ENCODE data around the gene FOLR2. TPM values are rescaled to one million over a fixed set of nuclear protein-coding genes. Genes with fewer than 3 reads are reported as not detected.
"Not testable (repeated sequence)": the region's sequence is repeated elsewhere in the genome, so short reads cannot be mapped to it uniquely, and the experiment has no call there.

The FOLR2 gene
- total RNA-seq (19.6 TPM), polyA plus RNA-seq (31.9 TPM)

GRCh38 chr11:72216638-72217037, at the start of gene FOLR2:
Gene FOLR2, plus strand, starts transcription at chr11:72216794. Its CDS starts 1,791 bp downstream, at chr11:72218585.
- Histone ChIP-seq H3K36me3 (ENCODE audit: insufficient read depth) (no peaks in the 10 kb centered on the region), H3K27ac (ENCODE audit: low read depth) (no peak within 1 kb of the TSS), H3K4me1 (ENCODE audit: insufficient read depth) (no peaks in the 10 kb centered on the region), H3K4me3 (ENCODE audit: low read depth, low read length) (no peak within 1 kb of the TSS)
- no peak for DNase-seq (ENCODE audit: extremely low spot score)
- 79% methylated on average over 6 of the region's 6 CpGs for WGBS

- H3K36me3 ChIP-seq (ENCODE audit: insufficient read depth); H3K4me1 ChIP-seq (ENCODE audit: insufficient read depth); H3K4me3 ChIP-seq (ENCODE audit: low read depth, low read length); DNase-seq (ENCODE audit: extremely low spot score); H3K27ac ChIP-seq (ENCODE audit: low read depth): not testable (repeated sequence)
- WGBS, result 91% methylated on average over 5 of the region's 5 CpGs
Measured at GRCh38 chr11:72169046-72169555, 47.5 kb upstream of the FOLR2 start.

DNA sequence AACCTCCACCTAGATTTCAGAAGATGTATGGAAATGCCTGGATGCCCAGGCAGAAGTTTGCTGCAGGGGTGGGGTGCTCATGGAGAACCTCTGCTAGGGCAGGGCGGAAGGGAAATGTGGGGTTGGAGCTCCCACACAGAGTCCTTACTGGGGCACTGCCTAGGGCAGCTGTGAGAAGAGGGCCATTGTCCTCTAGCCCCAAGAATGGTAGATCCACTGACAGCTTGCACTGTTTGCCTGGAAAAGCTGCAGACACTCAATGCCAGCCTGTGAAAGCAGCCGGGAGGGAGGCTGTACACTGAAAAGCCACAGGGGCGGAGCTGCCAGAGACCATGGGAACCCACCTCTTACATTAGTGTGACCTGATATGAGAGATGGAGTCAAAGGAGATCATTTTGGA, 46.8 kb upstream of the FOLR2 start:
- not testable (repeated sequence) for H3K4me1 ChIP-seq (ENCODE audit: insufficient read depth); H3K4me3 ChIP-seq (ENCODE audit: low read depth, low read length); H3K27ac ChIP-seq (ENCODE audit: low read depth); DNase-seq (ENCODE audit: extremely low spot score); H3K36me3 ChIP-seq (ENCODE audit: insufficient read depth)
- WGBS, result 72% methylated on average over 3 of the region's 3 CpGs

- WGBS, result 69% methylated on average over 4 of the region's 4 CpGs
- not testable (repeated sequence) for H3K27ac ChIP-seq (ENCODE audit: low read depth); H3K4me1 ChIP-seq (ENCODE audit: insufficient read depth); DNase-seq (ENCODE audit: extremely low spot score); H3K36me3 ChIP-seq (ENCODE audit: insufficient read depth); H3K4me3 ChIP-seq (ENCODE audit: low read depth, low read length)
Measured at GRCh38 chr11:72172043-72172442, 44.6 kb upstream of the FOLR2 start.

DNA sequence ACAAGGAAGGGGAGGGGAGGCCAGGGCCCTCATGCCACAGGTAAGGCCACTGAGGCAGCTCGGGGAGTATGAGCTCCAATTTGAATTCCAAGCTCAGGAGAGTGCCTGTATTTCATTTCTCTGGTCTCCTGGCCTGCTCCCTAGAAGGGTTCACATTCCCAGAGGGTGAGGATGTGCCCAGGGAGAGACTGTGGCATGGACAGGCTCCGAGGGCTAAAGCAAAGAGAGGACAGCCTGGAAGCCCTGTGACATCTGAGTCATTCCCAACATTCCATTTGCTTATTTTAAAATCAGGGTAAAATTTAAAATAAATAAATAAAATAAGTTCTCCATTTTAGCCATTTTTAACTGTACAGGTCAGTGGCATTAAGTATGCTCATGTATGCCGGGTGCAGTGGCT, 43.3 kb upstream of the FOLR2 start:
- 83% methylated on average over 3 of the region's 3 CpGs for WGBS
- Histone ChIP-seq H3K27ac (ENCODE audit: low read depth) (no peak overlapping the region), H3K4me1 (ENCODE audit: insufficient read depth) (no peaks in the 10 kb centered on the region), H3K4me3 (ENCODE audit: low read depth, low read length) (no peak overlapping the region), H3K36me3 (ENCODE audit: insufficient read depth) (no peaks in the 10 kb centered on the region)
- no peak for DNase-seq (ENCODE audit: extremely low spot score)

DNA sequence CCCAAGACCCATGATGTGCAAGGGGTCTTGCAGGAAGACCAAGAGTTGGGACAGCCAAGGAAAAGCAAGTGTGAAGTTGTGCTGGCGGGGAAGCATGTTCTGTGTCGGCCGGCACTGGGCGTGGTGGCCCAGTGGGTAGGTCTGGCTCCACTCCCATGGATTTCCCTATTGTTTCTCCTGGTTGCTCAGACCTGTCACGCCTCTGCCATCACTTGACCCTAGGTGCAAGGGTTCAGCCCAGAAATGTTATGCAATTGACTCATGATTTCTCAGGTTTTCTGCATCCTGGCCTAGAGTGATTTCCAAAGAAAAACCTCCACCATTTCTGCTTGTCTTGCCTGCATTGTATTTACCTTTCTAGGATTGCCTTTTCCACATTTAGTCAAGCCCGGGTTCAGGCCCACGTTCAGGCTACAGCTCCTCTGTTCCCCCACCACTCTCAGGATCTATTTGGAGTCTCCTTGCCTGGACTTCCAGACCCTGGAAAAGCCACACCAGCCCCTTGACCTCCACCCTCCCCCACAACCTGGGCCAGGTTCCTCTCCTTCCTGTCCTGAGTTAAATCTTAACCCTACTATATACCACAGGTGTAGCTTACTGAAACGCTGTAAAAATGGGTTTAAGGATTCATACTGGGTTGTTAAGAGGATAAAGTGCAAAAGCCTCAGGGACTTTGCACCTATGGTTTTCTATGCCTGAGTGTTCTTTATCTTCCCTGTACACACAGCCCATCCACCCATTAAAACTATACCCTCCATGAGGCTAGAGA, 42.1 kb upstream of the FOLR2 start:
- 85% methylated on average over 8 of the region's 8 CpGs for WGBS
- Histone ChIP-seq H3K4me1 (ENCODE audit: insufficient read depth) (no peaks in the 10 kb centered on the region), H3K4me3 (ENCODE audit: low read depth, low read length) (no peak overlapping the region), H3K36me3 (ENCODE audit: insufficient read depth) (no peaks in the 10 kb centered on the region), H3K27ac (ENCODE audit: low read depth) (no peak overlapping the region)
- DNase-seq (ENCODE audit: extremely low spot score), result no peak

DNA sequence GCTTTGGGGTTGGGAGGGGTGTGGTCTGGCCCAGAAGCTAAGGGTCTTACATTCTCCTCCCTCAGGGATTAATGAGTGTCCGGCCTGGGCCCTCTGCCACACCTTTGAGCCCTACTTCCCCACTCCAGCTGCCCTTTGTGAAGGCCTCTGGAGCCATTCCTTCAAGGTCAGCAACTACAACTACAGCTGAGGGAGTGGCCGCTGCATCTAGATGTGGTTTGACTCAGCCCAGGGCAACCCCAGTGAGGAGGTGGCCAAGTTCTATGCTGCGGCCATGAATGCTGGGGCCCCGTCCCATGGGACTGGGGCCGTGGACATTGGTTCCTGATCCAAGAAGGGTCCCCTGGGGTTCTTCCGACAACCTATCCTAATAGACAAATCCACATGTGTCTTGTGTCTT, 38.9 kb upstream of the FOLR2 start:
- Histone ChIP-seq H3K4me3 (ENCODE audit: low read depth, low read length) (no peak overlapping the region), H3K4me1 (ENCODE audit: insufficient read depth) (no peaks in the 10 kb centered on the region), H3K36me3 (ENCODE audit: insufficient read depth) (no peaks in the 10 kb centered on the region), H3K27ac (ENCODE audit: low read depth) (no peak overlapping the region)
- WGBS, result 85% methylated on average over 6 of the region's 6 CpGs
- DNase-seq (ENCODE audit: extremely low spot score), result no peak

DNA sequence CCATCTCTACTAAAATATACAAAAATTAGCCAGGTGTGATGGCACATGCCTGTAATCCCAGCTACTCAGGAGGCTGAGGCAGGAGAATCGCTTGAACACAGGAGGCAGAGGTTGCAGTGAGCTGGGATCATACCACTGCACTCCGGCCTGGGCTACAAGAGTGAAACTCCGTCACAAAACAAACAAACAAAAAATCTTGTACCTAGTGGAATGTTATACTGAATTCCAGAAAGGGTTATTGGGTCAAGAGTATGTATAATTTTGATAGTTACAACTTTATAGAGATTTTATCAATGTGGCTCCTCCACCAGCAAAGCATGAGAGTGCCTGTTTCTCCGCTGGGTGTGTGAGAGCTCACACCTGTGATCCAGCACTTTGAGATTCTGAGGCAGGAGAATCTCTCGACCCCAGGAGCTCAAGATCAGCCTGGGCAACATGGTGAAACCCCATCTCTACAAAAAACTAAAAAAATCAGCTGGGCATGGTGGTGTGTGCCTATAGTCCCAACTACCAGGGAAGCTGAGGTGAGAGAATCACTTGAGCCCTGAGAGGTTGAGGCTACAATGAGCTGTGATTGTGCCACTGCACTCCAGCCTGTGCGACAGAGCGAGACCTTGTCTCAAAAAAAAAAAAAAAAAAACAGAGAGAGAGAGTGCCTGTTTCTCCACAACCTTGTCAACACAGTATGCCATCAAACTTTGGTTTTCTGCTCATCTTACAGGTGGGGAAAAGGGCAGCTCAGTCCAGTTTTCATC, 37.4 kb upstream of the FOLR2 start:
- 70% methylated on average over 7 of the region's 7 CpGs for WGBS
- DNase-seq (ENCODE audit: extremely low spot score), result no peak
- Histone ChIP-seq H3K27ac (ENCODE audit: low read depth) (no peak overlapping the region), H3K36me3 (ENCODE audit: insufficient read depth) (no peaks in the 10 kb centered on the region), H3K4me1 (ENCODE audit: insufficient read depth) (no peaks in the 10 kb centered on the region), H3K4me3 (ENCODE audit: low read depth, low read length) (no peak overlapping the region)

DNA sequence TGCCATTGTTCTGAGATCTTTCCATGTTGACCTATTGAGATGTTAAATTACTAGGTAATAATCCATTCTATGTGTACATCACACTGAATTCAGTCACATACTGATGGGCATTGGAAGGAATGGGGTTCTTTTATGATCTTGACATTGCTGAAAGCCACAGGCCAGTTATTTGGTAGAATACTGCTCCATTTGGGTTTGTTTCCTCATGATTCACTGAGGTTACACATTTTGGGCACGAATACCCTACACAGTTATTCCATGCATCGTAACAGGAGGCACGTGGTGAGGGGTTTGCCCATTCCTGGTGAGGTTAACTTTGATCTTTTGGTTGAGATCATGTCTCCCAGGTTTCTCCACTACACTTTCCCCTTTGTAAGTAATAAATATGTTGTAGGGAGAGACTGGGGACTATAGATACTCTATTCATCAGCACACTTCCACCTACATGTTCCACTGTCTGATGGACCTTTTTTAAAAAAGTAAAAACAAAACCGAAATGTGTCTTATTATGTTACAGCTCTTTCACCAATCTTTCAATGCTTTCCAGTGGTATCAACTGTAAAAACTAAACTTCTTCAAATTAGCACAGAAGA, 36.7 kb upstream of the FOLR2 start:
- 80% methylated on average over 4 of the region's 4 CpGs for WGBS
- H3K4me1 ChIP-seq (ENCODE audit: insufficient read depth), result no peaks in the 10 kb centered on the region
- no peak overlapping the region for H3K4me3 ChIP-seq (ENCODE audit: low read depth, low read length)
- no peak overlapping the region for H3K27ac ChIP-seq (ENCODE audit: low read depth)
- no peaks in the 10 kb centered on the region for H3K36me3 ChIP-seq (ENCODE audit: insufficient read depth)
- DNase-seq (ENCODE audit: extremely low spot score), result no peak

DNA sequence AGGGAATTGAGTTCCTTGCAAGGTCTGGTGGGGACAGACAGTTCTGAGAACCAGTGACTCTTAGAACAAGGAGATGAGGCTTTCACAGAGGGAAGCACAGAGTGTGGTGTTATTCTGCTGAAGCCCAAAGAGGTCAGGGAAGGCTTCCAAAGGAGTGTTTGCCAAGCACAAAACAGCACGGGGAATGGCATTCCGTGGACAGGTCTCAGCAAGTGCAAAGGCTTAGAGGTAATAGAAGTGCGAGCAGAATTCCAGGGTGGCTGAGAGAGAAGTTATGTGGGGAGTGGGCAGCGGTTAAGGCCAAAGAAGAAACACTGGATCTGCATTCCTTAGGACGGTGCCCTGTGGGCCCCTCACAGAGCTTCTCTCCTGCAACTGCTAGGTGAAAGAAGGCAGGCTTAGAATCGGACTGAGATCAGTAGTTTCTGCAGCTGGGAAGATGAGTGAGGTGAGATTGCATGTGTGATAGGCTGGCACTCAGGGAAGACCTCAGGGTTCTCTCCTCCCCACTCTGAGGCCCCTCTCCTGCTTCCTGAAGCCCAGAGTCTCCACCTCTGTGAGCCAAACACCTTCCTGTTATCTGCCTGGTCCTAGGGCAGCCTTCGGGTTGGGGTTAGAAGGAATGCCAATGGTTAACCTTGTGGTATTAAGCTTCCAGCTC, 35.6 kb upstream of the FOLR2 start:
- not testable (repeated sequence) for H3K4me1 ChIP-seq (ENCODE audit: insufficient read depth); H3K4me3 ChIP-seq (ENCODE audit: low read depth, low read length); H3K36me3 ChIP-seq (ENCODE audit: insufficient read depth); H3K27ac ChIP-seq (ENCODE audit: low read depth); DNase-seq (ENCODE audit: extremely low spot score)
- WGBS, result 51% methylated on average over 7 of the region's 7 CpGs

GRCh38 chr11:72181553-72181958, 35.0 kb upstream of the FOLR2 start:
- not testable (repeated sequence) for H3K36me3 ChIP-seq (ENCODE audit: insufficient read depth); H3K4me3 ChIP-seq (ENCODE audit: low read depth, low read length); H3K27ac ChIP-seq (ENCODE audit: low read depth); H3K4me1 ChIP-seq (ENCODE audit: insufficient read depth); DNase-seq (ENCODE audit: extremely low spot score)
- WGBS, result 70% methylated on average over 3 of the region's 3 CpGs

- H3K36me3 ChIP-seq (ENCODE audit: insufficient read depth), result no peaks in the 10 kb centered on the region
- H3K27ac ChIP-seq (ENCODE audit: low read depth), result no peak overlapping the region
- no peaks in the 10 kb centered on the region for H3K4me1 ChIP-seq (ENCODE audit: insufficient read depth)
- DNase-seq (ENCODE audit: extremely low spot score), result no peak
- H3K4me3 ChIP-seq (ENCODE audit: low read depth, low read length), result no peak overlapping the region
- 83% methylated on average over 1 of the region's 1 CpG for WGBS
Measured at GRCh38 chr11:72188267-72188666, 28.3 kb upstream of the FOLR2 start.

DNA sequence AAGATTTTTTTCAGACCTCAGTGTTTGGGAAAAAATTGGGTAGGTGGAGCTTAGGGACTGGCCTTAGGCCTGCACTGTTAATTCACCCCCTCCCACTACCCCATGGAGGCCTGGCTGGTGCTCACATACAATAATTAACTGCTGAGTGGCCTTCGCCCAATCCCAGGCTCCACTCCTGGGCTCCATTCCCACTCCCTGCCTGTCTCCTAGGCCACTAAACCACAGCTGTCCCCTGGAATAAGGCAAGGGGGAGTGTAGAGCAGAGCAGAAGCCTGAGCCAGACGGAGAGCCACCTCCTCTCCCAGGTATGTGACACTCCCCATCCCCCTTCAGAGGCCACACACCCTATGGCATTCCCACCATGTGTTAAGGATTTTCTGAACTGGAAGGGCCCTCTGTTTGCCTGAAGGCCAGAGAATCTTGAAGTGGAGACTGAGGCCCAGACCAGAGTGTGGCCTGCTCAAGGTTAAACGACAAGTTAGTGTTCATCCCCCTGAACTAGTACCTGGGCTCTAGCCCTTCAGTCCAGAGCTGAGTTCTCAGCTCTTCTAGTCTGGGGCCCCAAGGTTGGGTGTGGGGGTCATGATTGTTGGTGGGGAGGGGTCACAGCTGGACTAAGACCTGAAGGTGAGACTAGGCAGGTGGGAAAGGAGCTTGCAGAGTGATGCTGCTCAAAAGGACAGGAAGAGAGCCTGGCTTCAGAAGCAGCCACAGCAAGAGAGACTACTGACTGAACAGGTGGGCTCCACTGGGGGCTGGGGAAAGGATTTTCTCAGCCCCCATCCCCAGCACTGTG, 26.9 kb upstream of the FOLR2 start:
- no peak for DNase-seq (ENCODE audit: extremely low spot score)
- WGBS, result 46% methylated on average over 3 of the region's 3 CpGs
- Histone ChIP-seq H3K27ac (ENCODE audit: low read depth) (no peak overlapping the region), H3K4me1 (ENCODE audit: insufficient read depth) (no peaks in the 10 kb centered on the region), H3K4me3 (ENCODE audit: low read depth, low read length) (no peak overlapping the region), H3K36me3 (ENCODE audit: insufficient read depth) (no peaks in the 10 kb centered on the region)
